ENCODE results near the gene BCL2.
A peak's percentile ranks its signal among the peaks of the same experiment; 100 is the strongest.

The BCL2 gene

DNA sequence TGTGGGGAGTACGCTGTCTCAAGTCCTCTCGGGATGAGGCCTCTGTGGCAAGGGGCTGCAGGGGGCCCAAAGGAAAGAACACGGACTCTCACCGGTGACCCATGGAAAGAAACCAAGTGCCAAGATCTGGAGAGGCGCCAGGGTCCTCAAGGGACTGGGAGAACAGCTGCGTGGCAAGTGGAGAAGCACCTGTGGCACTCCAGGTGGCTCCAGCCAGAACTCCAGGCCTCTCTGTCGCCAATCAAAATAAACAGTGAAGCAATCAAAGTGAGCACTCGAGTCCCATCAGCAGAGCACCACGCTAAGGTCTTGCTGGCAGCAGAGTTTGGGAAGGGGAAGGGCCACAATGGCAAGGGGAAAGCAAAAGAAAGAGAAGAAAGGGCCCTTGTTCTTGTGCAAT is 54.7 kb downstream of the BCL2 start:
- Mint-ChIP-seq H3K4me3 (no peak overlapping the region), H3K27me3 (ENCODE audit: low read depth, poor library complexity) (no peaks in the 10 kb centered on the region), H3K4me1 (peaks cover 55% of the 10 kb centered on the region), H3K9me3 (peaks cover 4% of the 10 kb centered on the region), H3K36me3 (ENCODE audit: low read depth) (peaks cover 12% of the 10 kb centered on the region), H3K27ac (no peak overlapping the region)
- TF ChIP-seq, protein P1, sequence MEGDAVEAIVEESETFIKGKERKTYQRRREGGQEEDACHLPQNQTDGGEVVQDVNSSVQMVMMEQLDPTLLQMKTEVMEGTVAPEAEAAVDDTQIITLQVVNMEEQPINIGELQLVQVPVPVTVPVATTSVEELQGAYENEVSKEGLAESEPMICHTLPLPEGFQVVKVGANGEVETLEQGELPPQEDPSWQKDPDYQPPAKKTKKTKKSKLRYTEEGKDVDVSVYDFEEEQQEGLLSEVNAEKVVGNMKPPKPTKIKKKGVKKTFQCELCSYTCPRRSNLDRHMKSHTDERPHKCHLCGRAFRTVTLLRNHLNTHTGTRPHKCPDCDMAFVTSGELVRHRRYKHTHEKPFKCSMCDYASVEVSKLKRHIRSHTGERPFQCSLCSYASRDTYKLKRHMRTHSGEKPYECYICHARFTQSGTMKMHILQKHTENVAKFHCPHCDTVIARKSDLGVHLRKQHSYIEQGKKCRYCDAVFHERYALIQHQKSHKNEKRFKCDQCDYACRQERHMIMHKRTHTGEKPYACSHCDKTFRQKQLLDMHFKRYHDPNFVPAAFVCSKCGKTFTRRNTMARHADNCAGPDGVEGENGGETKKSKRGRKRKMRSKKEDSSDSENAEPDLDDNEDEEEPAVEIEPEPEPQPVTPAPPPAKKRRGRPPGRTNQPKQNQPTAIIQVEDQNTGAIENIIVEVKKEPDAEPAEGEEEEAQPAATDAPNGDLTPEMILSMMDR (IDR thresholded peaks at IDR 0.05): no peak
- no peak for DNase-seq

DNA sequence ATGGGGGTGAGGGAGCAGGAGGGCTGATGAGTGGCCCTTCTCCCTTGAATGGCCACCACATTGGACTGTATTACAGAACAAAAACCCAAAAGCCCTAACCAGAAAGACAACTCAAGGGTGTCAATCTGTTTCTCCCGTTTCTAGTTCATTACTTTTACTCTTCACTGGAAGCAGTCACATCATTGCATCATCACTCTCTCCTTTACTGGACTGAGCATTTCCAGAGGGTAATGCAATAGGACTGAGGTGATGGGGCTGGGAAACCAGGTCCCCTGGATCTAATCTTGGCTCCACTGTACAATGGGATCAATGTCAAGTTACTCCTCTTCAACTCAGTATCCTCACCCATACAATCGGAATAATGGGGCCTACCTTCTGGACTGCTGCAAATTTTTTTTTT is 56.1 kb downstream of the BCL2 start:
- no peak overlapping the region for H3K4me3 Mint-ChIP-seq
- peaks cover 12% of the 10 kb centered on the region for H3K36me3 Mint-ChIP-seq (ENCODE audit: low read depth)
- TF ChIP-seq, protein P1 (IDR thresholded peaks at IDR 0.05): no peak
- peaks cover 64% of the 10 kb centered on the region for H3K4me1 Mint-ChIP-seq
- DNase-seq: no peak
- peaks cover 4% of the 10 kb centered on the region for H3K9me3 Mint-ChIP-seq
- H3K27ac Mint-ChIP-seq: no peak overlapping the region
- H3K27me3 Mint-ChIP-seq (ENCODE audit: low read depth, poor library complexity): no peaks in the 10 kb centered on the region

DNA sequence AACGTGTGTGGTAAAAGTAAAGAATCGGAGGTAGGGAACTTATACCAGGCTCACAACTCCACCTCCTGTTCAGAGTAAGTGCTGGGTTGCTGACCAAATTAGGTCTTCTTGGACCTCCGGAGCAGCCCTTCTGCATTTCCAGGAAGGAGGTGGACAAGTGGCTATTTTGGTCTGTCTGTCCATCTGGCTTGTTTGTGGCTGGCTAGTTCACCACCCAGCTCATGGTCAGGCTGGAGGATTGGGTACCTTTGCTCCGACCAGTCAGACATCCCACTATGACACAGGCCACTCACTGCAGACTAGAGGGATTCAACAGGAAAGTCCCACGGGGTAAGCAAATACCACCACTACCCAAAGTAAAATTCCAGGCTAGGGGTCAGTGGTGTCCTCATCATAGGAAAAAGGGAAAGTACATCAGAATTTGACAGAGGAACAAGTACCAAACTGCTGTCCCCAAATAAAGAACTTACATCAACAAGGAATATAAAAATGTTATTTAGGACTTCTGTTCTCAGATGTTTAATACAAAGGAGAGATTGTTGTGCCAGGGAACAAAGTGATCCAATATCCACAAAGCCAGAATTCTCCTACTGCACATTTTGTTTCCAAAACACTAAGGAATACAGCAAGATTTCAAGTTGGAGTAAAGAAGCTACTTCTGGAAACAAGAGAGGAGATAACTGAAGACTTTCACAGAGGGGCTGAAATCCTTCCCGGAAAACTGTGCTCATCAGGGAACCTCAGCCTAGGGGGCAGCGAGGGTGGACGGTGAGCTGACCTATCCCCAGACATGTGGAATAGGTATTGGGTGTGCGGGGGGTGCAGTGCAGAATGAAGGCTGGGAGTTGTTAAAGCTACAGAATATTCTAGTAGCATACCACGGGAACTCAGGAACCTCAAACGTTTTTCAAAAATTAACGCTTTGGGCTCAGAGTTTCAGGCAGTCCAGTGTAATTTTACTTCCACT is 56.9 kb downstream of the BCL2 start:
- peaks cover 12% of the 10 kb centered on the region for H3K36me3 Mint-ChIP-seq (ENCODE audit: low read depth)
- H3K4me3 Mint-ChIP-seq: no peak overlapping the region
- TF ChIP-seq, protein P1 (IDR thresholded peaks at IDR 0.05): no peak
- DNase-seq: no peak
- no peaks in the 10 kb centered on the region for H3K27me3 Mint-ChIP-seq (ENCODE audit: low read depth, poor library complexity)
- peak overlapping the region; percentile 26 for H3K27ac Mint-ChIP-seq
- peaks cover 4% of the 10 kb centered on the region for H3K9me3 Mint-ChIP-seq
- H3K4me1 Mint-ChIP-seq: peaks cover 58% of the 10 kb centered on the region

DNA sequence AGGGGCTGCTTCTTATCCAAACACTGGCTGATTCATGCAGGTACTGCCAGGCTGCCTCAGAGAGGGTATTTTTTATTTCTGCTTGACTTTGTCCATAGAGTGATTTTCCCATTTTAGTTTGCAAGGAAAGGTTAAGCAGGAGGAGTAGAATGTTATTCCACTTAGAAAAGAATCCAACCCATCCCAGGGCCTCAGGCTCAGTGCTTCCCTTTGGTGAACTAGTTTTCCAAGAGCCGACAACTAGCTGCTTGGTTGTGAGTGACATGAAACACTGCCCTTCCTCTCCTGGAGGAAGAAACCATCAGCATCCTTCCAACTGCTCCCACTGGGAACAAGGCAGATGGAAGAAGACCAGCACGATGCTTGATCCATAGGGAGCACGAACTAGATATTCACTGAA is 58.5 kb downstream of the BCL2 start:
- Mint-ChIP-seq H3K36me3 (ENCODE audit: low read depth) (peaks cover 18% of the 10 kb centered on the region), H3K9me3 (peaks cover 4% of the 10 kb centered on the region), H3K27ac (peak overlapping the region; percentile 66), H3K4me3 (no peak overlapping the region), H3K27me3 (ENCODE audit: low read depth, poor library complexity) (no peaks in the 10 kb centered on the region), H3K4me1 (peaks cover 50% of the 10 kb centered on the region)
- TF ChIP-seq, protein P1 (IDR thresholded peaks at IDR 0.05): no peak
- DNase-seq: no peak

DNA sequence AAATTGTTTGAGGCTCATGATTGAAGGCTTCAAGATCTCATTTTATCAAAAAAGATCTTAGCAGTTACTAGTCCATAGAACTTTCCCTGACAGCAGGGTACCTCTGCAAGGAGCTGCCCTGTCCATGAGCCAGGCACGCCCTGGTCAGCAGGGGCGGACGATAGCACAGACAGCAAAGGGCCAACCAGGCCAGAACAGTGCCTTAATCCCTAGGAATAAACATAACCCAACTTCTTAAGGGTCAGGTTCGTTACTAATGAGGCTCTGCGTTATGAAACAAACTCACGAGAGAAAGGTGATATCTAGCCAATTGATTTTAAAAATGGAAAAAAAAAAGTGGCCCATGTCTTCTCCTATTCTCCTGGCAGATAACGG is 59.2 kb downstream of the BCL2 start:
- Mint-ChIP-seq H3K9me3 (peaks cover 4% of the 10 kb centered on the region), H3K36me3 (ENCODE audit: low read depth) (peaks cover 24% of the 10 kb centered on the region), H3K4me3 (no peak overlapping the region), H3K27me3 (ENCODE audit: low read depth, poor library complexity) (no peaks in the 10 kb centered on the region), H3K4me1 (peaks cover 50% of the 10 kb centered on the region), H3K27ac (no peak overlapping the region)
- no peak for DNase-seq
- TF ChIP-seq, protein P1 (IDR thresholded peaks at IDR 0.05): no peak

Measured in nephron progenitor cell (in vitro differentiated cells).